A673 (cell line): Measurements from ENCODE around the gene WNT7A.

Source experiments
- CTCF ChIP-seq: fragments of 300-800, 200-600 bp; sonication (generic); conservative IDR thresholded peaks from 2 replicates; pipeline ENCODE4 v1.5.1; 2017; ENCODE audit warnings: low read depth, mild to moderate bottlenecking, antibody characterized with exemption, low read length, moderate library complexity, mixed read lengths
- EZH2 ChIP-seq: fragments of 200-600 bp; sonication (generic); IDR thresholded peaks from 2 replicates; pipeline ENCODE4 v1.6.1; 2017; ENCODE audit warnings: borderline replicate concordance, low read depth, mild to moderate bottlenecking, mixed read lengths, antibody characterized with exemption, low read length; ENCODE audit not compliant: poor library complexity, severe bottlenecking

- TF ChIP-seq CTCF (no peak), EZH2 (no peak)
Measured at GRCh38 chr3:13841826-13842225, 38.0 kb downstream of the WNT7A start.
